GM21515 (cell line): ENCODE data around the gene ATP5MG.

ENCODE experiments used
- ATAC-seq: cut with Tn5 transposase; IDR thresholded peaks from one replicate; pipeline ENCODE4 v1.9.1; 2021; ENCODE audit not compliant: unreplicated experiment

Gene ATP5MG

GRCh38 chr11:118441770-118442275 lies 40.4 kb downstream of the ATP5MG start:
- ATAC-seq: no peak

DNA sequence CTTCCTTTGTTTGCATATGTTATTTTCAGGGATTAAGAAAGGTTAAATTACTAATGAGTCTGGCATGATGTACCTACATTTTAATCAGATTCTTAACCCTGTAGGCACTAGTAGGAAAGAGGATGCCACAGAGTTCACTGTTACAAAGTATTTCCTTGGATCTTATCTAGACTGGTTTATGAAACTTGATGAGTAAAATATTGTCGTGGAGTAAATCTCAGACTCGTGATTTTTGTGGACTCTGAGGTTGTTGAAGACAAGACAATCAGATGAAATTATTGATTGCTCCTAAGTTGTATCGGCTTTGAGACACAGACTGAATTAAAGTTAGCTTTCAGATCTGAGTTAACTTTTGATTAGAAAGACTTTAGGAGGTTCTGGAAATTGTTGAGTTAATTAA lies 40.9 kb downstream of the ATP5MG start:
- no peak for ATAC-seq

GRCh38 chr11:118442908-118443589 lies 41.6 kb downstream of the ATP5MG start:
- no peak for ATAC-seq

- ATAC-seq: no peak
Observed at GRCh38 chr11:118443590-118444218, 42.3 kb downstream of the ATP5MG start.

DNA sequence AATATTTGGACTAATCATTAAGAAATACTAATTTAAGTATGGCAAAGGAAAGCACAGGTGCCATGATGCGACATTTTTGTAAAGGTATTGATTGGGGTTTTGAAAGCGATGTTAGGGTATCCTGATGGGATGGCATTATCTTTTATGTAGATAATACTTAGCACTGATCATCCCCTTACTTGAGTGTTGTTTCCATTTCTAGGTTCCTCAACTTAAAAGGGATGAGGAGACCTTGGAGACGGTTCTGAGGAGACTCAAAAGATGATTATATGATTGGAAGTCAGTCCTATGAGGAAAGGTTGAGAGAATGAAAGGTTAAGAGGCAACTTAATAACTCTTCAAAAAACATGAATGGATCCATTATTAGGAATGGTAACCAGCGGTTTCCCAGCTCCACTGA lies 46.0 kb downstream of the ATP5MG start:
- ATAC-seq: no peak

DNA sequence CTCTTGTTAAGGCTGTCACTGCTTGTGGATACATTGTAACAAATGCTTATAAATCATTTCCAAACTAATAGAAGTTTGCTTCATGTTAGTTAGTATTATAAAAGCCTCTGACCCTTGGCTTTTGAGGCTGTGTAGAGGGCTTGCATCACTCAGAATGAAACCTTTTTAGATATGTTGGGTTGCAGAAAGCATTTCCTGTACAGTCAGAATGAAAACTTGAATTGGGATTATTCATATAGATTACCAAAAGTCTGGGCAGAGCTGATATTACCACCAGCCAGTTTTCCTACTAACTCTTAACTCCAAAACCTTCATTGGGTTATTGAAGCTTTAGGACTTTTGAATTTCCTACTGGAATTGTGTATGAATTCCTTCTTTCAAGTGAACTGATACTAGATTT lies 46.9 kb downstream of the ATP5MG start:
- ATAC-seq: peak; percentile 66

DNA sequence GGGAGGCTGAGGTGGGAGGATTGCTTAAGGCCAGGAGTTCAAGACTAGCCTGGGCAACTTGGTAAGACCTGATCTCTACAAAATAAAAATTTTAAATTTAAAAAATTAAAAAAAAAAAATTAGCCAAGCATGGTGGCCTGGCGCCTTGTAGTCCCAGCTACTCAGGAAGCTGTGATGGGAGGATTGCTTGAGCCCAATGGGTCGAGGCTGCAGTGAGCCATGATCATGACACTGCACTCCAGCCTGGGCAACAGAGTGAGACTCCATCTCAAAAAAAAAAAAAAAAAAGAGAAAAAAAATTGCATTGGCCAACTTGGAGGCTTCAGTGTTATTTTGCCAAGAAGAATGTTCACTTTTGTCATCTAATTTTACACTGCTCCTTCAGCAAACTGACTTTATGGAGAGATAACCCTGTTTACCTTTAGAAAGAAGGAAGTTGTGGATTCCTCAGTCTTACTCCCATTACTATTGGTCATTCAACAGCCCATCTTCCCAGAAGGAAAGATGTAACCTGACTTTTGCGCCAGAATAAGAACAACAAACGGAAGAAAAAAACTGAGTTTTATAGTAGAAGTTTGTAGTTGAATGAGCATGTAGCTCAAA lies 48.0 kb downstream of the ATP5MG start:
- ATAC-seq: no peak

GRCh38 chr11:118450451-118450850 lies 49.0 kb downstream of the ATP5MG start:
- no peak for ATAC-seq
